ENCODE results near the gene ZNF267. TPM values are rescaled to one million over a fixed set of nuclear protein-coding genes. Genes with fewer than 3 reads are reported as not detected.

ZNF267 gene
- total RNA-seq: 13.8 TPM

DNA sequence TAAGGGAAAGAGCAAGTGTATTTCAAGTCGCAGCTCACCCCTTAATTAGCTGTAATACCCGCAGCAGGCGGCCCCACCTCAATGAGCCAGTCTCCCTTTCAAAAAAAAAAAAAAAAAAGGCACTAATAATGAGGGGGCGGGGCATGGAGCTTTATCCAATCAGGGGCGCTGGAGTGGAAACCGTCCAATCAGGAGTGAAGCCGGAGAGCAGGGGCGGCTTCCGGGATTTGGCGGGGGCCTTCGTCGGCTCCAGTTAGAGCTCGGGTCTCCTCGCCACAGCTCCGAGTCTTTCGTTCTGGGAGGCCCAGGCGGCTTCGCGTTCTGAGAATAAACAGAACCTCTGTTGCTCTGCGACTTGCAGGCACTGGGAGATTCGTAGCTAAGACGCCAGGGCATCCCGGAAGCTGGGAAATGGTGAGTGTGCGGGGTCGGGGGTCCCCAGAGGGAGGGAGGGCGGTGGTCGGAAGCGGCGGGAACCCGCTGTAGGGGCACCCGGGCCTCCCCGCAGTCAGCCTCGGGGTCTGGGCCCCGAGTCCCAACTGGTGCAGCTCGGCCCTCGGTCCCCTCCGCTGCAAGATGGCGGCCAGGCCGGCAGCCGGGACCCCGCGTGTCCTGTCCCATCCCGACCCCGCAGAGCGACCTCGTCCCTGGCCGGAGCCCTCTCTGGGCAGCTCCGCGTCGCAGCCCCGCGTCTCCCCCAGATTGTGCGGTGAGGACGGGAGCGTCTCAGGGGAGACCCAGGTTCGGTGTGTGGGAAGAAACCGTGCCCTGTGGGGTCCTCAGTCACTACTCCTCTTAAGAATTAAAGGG, at the start of gene ZNF267:
Gene ZNF267, plus strand, starts transcription at position 252 of the 810 bp plus-strand sequence. Its CDS starts 160 bp downstream, at position 412.

Small RNAs within 50 kb of the gene (small RNA-seq; reads per million reads assigned to genes)
- gene AC034105.2 (not detected), gene AC034105.4 (not detected)
